Measurements from ENCODE around the gene EIF4B.

DNA sequence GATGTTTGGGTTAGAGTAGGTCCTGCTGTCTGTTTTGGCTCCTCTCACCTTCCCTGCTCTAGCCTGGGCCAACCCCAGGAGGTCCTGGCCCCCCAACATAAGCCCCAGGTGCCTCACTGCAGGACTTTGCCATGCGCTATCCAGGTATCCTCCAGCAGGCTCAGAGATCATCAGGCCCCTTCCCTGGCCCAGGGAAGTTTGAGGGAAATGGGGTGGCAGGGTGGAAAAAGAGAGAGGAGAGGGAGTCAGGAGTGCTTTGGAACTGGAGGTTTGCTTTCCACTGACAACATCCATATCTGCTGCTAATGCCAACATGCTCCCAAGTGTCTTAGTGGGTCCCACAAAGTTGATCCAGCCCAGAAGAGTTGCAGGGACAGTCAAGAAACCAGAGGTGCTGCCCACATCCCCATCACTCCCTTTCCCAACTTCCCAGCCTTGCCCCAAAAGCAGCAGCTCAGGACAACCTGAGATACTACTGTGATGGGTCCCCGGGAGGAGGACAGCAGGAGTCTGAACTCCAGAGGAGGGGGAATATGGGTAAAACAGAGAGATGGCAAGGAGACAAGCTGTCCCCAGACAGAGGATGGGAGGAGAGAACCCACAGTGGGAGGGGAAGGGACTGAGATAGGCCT lies 44.3 kb downstream of the EIF4B start:
- TF ChIP-seq, protein P1, sequence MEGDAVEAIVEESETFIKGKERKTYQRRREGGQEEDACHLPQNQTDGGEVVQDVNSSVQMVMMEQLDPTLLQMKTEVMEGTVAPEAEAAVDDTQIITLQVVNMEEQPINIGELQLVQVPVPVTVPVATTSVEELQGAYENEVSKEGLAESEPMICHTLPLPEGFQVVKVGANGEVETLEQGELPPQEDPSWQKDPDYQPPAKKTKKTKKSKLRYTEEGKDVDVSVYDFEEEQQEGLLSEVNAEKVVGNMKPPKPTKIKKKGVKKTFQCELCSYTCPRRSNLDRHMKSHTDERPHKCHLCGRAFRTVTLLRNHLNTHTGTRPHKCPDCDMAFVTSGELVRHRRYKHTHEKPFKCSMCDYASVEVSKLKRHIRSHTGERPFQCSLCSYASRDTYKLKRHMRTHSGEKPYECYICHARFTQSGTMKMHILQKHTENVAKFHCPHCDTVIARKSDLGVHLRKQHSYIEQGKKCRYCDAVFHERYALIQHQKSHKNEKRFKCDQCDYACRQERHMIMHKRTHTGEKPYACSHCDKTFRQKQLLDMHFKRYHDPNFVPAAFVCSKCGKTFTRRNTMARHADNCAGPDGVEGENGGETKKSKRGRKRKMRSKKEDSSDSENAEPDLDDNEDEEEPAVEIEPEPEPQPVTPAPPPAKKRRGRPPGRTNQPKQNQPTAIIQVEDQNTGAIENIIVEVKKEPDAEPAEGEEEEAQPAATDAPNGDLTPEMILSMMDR (IDR thresholded peaks at IDR 0.05; ENCODE audit: borderline replicate concordance, extremely low read depth, low read length, poor library complexity, severe bottlenecking), result no peak
- TF ChIP-seq EZH2 (IDR thresholded peaks at IDR 0.05; ENCODE audit: borderline replicate concordance, low read depth, low read length, severe bottlenecking), result no peak
